BJ (cell line): Measurements from ENCODE around the gene ACSBG1. TPM values are rescaled to one million over a fixed set of nuclear protein-coding genes. Genes with fewer than 3 reads are reported as not detected.

Experiments used
- CTCF ChIA-PET: fragments of 350-600 bp; formaldehyde crosslinking; extraction: SDS; loops from one replicate; lab custom pipeline; 2021; ENCODE audit warnings: antibody characterized with exemption, inconsistent platforms; lab: Yijun Ruan, JAX
- POLR2A ChIA-PET: fragments of 300-600 bp; sonication (Branson Sonifier 250); formaldehyde crosslinking; extraction: SDS; loops from one replicate; lab custom pipeline; 2021; ENCODE audit warnings: antibody characterized with exemption; lab: Charles Lee
- DNase-seq: peaks from one replicate; pipeline ENCODE4 v3.0.0-alpha.2; 2011; ENCODE audit warnings: low read depth
- H3K27me3 ChIP-seq: 2 replicates; pipeline ENCODE4 v1.6.0; 2011; ENCODE audit warnings: low read length; ENCODE audit not compliant: control insufficient read depth, insufficient read depth
- H3K36me3 ChIP-seq: 2 replicates; pipeline ENCODE4 v1.5.1; 2011; ENCODE audit warnings: low read length; ENCODE audit not compliant: control insufficient read depth, insufficient read depth
- H3K4me3 ChIP-seq: 2 replicates; pipeline ENCODE4 v1.5.1; 2011; ENCODE audit warnings: low read depth, mild to moderate bottlenecking, control low read depth, low read length
- polyA plus RNA-seq: library from polyadenylated mRNA; depleted of rRNA; stranded (reverse); fragments of >200 nt; gene quantifications from 2 replicates; pipeline ENCODE4 v1.2.3, GENCODE V29; 2011
- TF ChIP-seq, protein P1 (sequence below): IDR thresholded peaks from 2 replicates; pipeline ENCODE4 v1.5.1; 2011; ENCODE audit warnings: low read depth, mild to moderate bottlenecking, control low read depth, inconsistent platforms, low read length, moderate library complexity; ENCODE audit not compliant: insufficient read depth

The ACSBG1 gene
- polyA plus RNA-seq, 1 experiment: 0.01 TPM

DNA sequence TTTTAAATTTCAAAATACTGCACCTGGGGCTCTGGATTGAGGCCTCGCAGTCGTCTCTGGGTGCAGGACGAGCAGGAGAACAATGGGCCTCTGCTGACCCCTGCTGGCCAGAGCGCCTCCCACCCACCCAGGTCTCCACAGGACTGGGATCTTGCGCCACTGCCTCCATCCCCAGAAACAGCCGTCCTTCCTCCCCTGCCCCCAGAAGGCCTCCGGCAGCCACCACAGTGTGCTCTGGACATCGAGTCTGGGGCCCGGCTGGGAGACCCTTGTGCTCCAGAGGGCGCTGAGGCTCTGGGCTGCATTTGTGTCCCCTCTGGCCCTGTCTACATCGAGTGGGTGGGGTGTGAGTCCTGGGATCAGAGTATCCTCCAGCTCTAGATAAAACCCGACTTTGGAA is 6.7 kb upstream of the ACSBG1 start:
- POLR2A ChIA-PET: no interaction called here
- TF ChIP-seq, protein P1, sequence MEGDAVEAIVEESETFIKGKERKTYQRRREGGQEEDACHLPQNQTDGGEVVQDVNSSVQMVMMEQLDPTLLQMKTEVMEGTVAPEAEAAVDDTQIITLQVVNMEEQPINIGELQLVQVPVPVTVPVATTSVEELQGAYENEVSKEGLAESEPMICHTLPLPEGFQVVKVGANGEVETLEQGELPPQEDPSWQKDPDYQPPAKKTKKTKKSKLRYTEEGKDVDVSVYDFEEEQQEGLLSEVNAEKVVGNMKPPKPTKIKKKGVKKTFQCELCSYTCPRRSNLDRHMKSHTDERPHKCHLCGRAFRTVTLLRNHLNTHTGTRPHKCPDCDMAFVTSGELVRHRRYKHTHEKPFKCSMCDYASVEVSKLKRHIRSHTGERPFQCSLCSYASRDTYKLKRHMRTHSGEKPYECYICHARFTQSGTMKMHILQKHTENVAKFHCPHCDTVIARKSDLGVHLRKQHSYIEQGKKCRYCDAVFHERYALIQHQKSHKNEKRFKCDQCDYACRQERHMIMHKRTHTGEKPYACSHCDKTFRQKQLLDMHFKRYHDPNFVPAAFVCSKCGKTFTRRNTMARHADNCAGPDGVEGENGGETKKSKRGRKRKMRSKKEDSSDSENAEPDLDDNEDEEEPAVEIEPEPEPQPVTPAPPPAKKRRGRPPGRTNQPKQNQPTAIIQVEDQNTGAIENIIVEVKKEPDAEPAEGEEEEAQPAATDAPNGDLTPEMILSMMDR: peak; percentile 93
- CTCF ChIA-PET: interaction anchor here (0.6 to 10.3 kb wide), 52 partner anchors 9 to 468 kb away, joined by 3 to 177 read pairs (median 5); partner anchors contain the start of genes CIB2 and SH2D7
- H3K36me3 ChIP-seq: no peaks in the 10 kb centered on the region
- DNase-seq: no peak
- H3K27me3 ChIP-seq: peaks cover 3% of the 10 kb centered on the region
- H3K4me3 ChIP-seq: no peak overlapping the region

DNA sequence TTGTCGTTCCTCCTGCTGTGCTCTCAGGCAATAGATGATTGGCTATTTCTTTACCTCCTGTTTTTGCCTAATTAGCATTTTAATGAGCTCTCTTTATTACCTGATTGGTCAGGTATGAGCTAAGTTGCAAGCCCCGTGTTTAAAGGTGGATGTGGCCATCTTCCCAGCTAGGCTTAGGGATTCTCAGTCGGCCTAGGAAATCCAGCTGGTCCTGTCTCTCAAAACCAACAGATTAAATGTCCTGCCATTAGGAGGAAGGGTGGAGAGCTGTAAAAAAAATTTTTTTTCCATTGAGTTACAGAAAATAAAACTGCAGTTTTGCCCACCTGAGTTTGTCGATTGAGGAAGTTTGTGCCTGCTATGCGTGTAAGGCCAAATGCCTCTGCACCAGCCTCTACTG is 5.4 kb upstream of the ACSBG1 start:
- TF ChIP-seq, protein P1: no peak
- ChIA-PET POLR2A (no interaction called here), CTCF (interaction anchor here (0.9 to 10.3 kb wide), 27 partner anchors 8 to 470 kb away, joined by 3 to 177 read pairs (median 6); partner anchors contain the start of gene CIB2)
- no peaks in the 10 kb centered on the region for H3K36me3 ChIP-seq
- no peak overlapping the region for H3K4me3 ChIP-seq
- DNase-seq: no peak
- H3K27me3 ChIP-seq: peaks cover 5% of the 10 kb centered on the region

DNA sequence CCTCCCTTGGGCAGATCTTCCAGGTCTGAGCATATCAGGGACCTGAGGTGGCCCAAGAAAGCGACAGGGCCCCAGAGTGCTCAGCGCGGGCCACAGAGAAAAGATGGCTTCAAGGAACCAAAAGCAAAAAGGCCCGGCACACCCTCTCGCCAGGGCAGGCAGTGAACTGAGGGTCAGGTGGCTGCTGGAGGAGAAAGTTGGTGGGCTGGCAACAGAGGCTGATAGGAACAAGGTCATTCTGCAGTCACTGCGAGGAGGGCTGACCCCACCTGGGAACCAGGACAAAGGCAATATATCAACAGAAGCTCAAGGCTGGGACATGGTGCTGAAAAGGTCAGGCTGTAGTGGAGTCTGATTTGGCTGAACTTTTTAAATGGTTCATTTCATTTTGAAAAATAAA is 2.8 kb upstream of the ACSBG1 start:
- POLR2A ChIA-PET: no interaction called here
- CTCF ChIA-PET: interaction anchor here (1.0 to 1.8 kb wide), 3 partner anchors 42 to 105 kb away, joined by 3 to 6 read pairs (median 5); no protein-coding TSS in a partner anchor
- H3K4me3 ChIP-seq: no peak overlapping the region
- H3K27me3 ChIP-seq: peaks cover 9% of the 10 kb centered on the region
- H3K36me3 ChIP-seq: no peaks in the 10 kb centered on the region
- DNase-seq: no peak
- TF ChIP-seq, protein P1: no peak

DNA sequence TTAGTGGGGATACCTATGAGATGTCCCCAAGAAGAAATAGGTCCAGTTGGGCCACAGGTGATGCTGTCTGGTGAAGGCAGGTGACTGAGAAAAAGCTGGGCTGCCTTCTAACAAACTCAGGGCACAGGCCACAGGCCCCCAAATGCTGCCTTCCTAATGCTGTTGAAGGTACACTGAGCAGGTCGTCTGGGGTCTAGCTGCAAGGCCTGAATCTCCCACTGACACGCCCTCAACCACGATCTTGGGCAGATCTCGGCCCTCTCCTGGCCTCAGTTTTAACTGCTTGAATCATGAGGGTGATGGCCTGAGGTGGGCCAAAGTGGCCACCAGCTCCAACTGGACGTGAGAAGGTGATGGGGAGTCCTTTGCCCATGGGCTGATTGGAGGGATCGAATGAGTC is 2.1 kb upstream of the ACSBG1 start:
- TF ChIP-seq, protein P1: no peak
- DNase-seq: no peak
- ChIA-PET CTCF (interaction anchor here (0.9 to 1.8 kb wide), 3 partner anchors 41 to 270 kb away, joined by 3 to 6 read pairs (median 5); no protein-coding TSS in a partner anchor), POLR2A (no interaction called here)
- H3K36me3 ChIP-seq: no peaks in the 10 kb centered on the region
- H3K4me3 ChIP-seq: no peak overlapping the region
- peaks cover 9% of the 10 kb centered on the region for H3K27me3 ChIP-seq

DNA sequence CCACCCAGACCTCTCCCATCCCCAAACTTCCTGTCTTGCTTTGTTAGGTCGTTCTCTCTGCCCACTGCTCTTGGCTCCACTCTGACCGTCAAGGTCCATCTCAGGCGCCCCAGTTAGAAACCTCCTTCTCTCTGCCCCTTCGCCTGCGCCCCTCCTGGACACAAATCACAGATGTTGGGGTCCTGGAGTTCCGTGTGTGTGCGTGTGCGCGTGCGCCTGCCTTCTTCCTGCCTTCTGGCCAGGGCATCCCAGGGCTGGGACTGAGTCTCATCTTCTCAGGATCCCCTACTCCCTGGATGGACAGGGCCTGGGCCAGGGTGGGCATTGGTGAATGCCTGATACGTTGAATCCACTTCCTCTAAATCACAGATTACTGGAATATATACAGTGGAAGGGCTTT is 869 bp downstream of the ACSBG1 start:
- DNase-seq: no peak
- no peak overlapping the region for H3K4me3 ChIP-seq
- H3K27me3 ChIP-seq: peaks cover 13% of the 10 kb centered on the region
- ChIA-PET CTCF (interaction anchor here (1.2 to 1.9 kb wide), 4 partner anchors 14 to 125 kb away, joined by 3 to 5 read pairs (median 4); no protein-coding TSS in a partner anchor), POLR2A (no interaction called here)
- TF ChIP-seq, protein P1: no peak
- H3K36me3 ChIP-seq: no peaks in the 10 kb centered on the region
